ENCODE data around the gene HMOX1. TPM values are rescaled to one million over a fixed set of nuclear protein-coding genes. Genes with fewer than 3 reads are reported as not detected.
A peak's percentile ranks its signal among the peaks of the same experiment; 100 is the strongest.

Gene HMOX1
- total and polyA plus RNA-seq, 2 of the 8 experiments (the other 6 are each of a cell fraction or from before 2014, with no cell fraction given), result 25.0 to 41.6 TPM

DNA sequence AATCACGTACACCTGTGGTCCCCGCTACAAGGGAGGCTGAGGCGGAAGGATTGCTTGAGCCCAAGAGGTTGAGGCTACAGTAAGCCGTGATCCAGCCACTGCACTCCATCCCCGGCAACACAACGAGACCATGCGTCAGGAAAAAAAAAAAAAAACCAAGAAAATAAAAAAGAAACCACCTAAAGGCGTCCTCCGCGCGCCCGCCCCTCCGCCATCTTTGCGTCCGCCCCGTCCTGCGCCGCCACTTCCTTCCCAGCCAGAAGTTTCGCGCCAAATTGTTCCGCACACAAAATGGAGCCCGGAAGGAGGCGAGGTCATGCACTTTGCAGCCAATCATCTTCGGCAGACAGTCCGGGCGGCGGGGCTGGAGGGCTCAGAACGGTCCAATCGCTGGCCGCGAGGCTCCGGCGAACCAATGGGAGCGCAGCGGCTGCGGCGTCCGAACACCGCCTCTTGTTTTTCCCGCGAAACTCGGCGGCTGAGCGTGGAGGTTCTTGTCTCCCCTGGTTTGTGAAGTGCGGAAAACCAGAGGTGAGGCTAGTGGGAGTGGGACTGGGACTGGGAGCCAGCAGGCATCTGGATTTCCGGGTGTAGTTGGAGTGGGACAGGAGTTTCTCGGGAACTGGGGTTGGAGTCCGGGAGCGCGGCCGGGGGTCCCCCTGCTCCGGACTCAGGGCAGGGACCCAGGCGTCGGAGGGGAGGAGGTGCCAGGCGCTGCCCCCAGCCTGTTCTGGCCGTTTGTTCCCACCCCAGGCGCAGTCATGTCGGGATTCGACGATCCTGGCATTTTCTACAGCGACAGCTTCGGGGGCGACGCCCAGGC lies 19.0 kb downstream of the HMOX1 start, which contains the start of gene MCM5 (continued):
- TF ChIP-seq CTCF (IDR thresholded peaks at IDR 0.05; ENCODE audit: control extremely low read depth in 1 of 3, insufficient read depth in 1 of 3, low read depth in 1 of 3, low read length in 3 of 3), result no peak
- peak; percentile 47; the same call in 1 of the 2 replicates for TF ChIP-seq TEAD4 (IDR thresholded peaks at IDR 0.05; ENCODE audit: low read depth, low read length)
- TF ChIP-seq KDM5A (IDR thresholded peaks at IDR 0.05; ENCODE audit: low read length), result no peak
- no peak for TF ChIP-seq BCL11A (IDR thresholded peaks at IDR 0.05; ENCODE audit: low read depth in 2 of 2, low read length in 2 of 2)
- TF ChIP-seq SP4 (IDR thresholded peaks at IDR 0.05; ENCODE audit: low read length), result peak; percentile 84; the same call in 1 of the 2 replicates
- peak; percentile 29 for TF ChIP-seq KDM4A (IDR thresholded peaks at IDR 0.05; ENCODE audit: low read depth, low read length, severe bottlenecking)
- no peak for TF ChIP-seq CTBP2 (IDR thresholded peaks at IDR 0.05; ENCODE audit: borderline replicate concordance, insufficient read depth, insufficient read length, low read length)
- TF ChIP-seq EGR1 (IDR thresholded peaks at IDR 0.05; ENCODE audit: borderline replicate concordance, low read depth, low read length), result no peak
- TF ChIP-seq RNF2 (IDR thresholded peaks at IDR 0.05; ENCODE audit: borderline replicate concordance, low read depth, low read length, missing control alignments, poor library complexity, severe bottlenecking), result no peak
- peak; percentile 79 for TF ChIP-seq CHD2 (IDR thresholded peaks at IDR 0.05; ENCODE audit: low read length)
- no peak; the same call in 1 of the 2 replicates for TF ChIP-seq GABPA (IDR thresholded peaks at IDR 0.05; ENCODE audit: borderline replicate concordance, insufficient read depth, low read length)
- peak; percentile 86 to 95 for TF ChIP-seq POLR2A (IDR thresholded peaks at IDR 0.05; ENCODE audit: control extremely low read depth in 1 of 2, low read depth in 2 of 2, low read length in 2 of 2)
- 0 out of 4 replicates have a peak, but pooled peaks of 1 of the 2 experiments have one; percentile 48 for TF ChIP-seq SIN3A (conservative IDR thresholded peaks at IDR 0.05 in 1 of 2, IDR thresholded peaks at IDR 0.05 in 1 of 2; ENCODE audit: low read depth in 1 of 2, low read length in 2 of 2)
- TF ChIP-seq, protein P1, sequence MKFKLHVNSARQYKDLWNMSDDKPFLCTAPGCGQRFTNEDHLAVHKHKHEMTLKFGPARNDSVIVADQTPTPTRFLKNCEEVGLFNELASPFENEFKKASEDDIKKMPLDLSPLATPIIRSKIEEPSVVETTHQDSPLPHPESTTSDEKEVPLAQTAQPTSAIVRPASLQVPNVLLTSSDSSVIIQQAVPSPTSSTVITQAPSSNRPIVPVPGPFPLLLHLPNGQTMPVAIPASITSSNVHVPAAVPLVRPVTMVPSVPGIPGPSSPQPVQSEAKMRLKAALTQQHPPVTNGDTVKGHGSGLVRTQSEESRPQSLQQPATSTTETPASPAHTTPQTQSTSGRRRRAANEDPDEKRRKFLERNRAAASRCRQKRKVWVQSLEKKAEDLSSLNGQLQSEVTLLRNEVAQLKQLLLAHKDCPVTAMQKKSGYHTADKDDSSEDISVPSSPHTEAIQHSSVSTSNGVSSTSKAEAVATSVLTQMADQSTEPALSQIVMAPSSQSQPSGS (IDR thresholded peaks at IDR 0.05; ENCODE audit: low read length), result 0 out of 2 replicates have a peak, but pooled peaks have one; percentile 50
- TF ChIP-seq CBX5 (IDR thresholded peaks at IDR 0.05; ENCODE audit: low read depth, low read length), result no peak
- TF ChIP-seq CREB1 (IDR thresholded peaks at IDR 0.05), result peak; percentile 71
- no peak for TF ChIP-seq RFX5 (IDR thresholded peaks at IDR 0.05; ENCODE audit: borderline replicate concordance, low read depth, low read length)
